PFSK-1 (cell line): ENCODE results near the gene SF3B5.

Source experiments
- FOXP2 ChIP-seq: optimal IDR thresholded peaks from 2 replicates; pipeline ENCODE3; 2011; ENCODE audit warnings: borderline replicate concordance, control low read depth, inconsistent platforms; ENCODE audit not compliant: insufficient read depth; ENCODE audit errors: extremely low read length, extremely low read depth
- POLR2AphosphoS5 ChIP-seq: IDR thresholded peaks from 2 replicates; pipeline ENCODE4 v1.6.1; 2012; ENCODE audit warnings: low read depth, mild to moderate bottlenecking, control low read depth, low read length, moderate library complexity
- TAF1 ChIP-seq: IDR thresholded peaks from 2 replicates; pipeline ENCODE4 v1.6.1; 2012; ENCODE audit warnings: low read length, control low read depth, borderline replicate concordance; ENCODE audit not compliant: insufficient read depth
- TF ChIP-seq, protein P1 (sequence below), 2 experiments: IDR thresholded peaks; 2 replicates each; pipeline versions ENCODE4 v1.6.1 to v1.8.0; 2011 to 2012; ENCODE audit warnings: low read depth in 2 of 2, low read length in 2 of 2, control low read depth in 1 of 2, inconsistent platforms in 1 of 2, mild to moderate bottlenecking in 1 of 2, moderate library complexity in 1 of 2; ENCODE audit not compliant: insufficient read depth in 1 of 2

DNA sequence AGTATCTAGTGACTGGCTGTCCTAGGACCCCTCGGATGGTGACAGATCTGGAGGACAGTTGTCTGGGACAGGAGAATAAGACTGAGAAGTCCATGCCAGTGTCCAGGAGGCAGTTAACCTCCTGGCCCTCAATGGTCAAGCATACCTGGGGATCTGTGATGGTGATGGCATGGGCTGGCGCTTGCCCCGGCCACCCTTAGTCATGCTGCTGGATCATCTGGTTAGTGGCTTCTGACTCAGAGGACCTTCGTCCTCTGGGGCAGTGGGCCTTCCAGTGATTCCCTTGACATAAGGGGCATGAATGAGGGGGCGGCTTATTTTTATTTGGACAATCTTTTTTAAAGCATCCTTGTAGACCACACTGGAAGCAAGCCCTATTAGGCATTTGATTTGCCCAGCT, 24.0 kb upstream of the SF3B5 start:
- no peak for TF ChIP-seq TAF1
- TF ChIP-seq POLR2AphosphoS5, result no peak
- no peak for TF ChIP-seq FOXP2
- TF ChIP-seq, protein P1, sequence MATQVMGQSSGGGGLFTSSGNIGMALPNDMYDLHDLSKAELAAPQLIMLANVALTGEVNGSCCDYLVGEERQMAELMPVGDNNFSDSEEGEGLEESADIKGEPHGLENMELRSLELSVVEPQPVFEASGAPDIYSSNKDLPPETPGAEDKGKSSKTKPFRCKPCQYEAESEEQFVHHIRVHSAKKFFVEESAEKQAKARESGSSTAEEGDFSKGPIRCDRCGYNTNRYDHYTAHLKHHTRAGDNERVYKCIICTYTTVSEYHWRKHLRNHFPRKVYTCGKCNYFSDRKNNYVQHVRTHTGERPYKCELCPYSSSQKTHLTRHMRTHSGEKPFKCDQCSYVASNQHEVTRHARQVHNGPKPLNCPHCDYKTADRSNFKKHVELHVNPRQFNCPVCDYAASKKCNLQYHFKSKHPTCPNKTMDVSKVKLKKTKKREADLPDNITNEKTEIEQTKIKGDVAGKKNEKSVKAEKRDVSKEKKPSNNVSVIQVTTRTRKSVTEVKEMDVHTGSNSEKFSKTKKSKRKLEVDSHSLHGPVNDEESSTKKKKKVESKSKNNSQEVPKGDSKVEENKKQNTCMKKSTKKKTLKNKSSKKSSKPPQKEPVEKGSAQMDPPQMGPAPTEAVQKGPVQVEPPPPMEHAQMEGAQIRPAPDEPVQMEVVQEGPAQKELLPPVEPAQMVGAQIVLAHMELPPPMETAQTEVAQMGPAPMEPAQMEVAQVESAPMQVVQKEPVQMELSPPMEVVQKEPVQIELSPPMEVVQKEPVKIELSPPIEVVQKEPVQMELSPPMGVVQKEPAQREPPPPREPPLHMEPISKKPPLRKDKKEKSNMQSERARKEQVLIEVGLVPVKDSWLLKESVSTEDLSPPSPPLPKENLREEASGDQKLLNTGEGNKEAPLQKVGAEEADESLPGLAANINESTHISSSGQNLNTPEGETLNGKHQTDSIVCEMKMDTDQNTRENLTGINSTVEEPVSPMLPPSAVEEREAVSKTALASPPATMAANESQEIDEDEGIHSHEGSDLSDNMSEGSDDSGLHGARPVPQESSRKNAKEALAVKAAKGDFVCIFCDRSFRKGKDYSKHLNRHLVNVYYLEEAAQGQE (IDR thresholded peaks at IDR 0.05; ENCODE audit: insufficient read depth in 1 of 2, low read depth in 2 of 2, low read length in 2 of 2), result no peak
